HepG2 (cell line): ENCODE measurements around the gene PLPP7. TPM values are rescaled to one million over a fixed set of nuclear protein-coding genes. Genes with fewer than 3 reads are reported as not detected.

Source experiments
- ATAC-seq: fragments of 200-7000 bp; cut with Tn5 transposase; 3 replicates; pipeline ENCODE4 v1.9.1; 2020; ENCODE audit warnings: mild to moderate bottlenecking, moderate library complexity
- BruUV-seq: library from RNA; stranded (reverse); fragments of 400-500 nt; replicated peaks from 2 replicates; lab custom pipeline; 2021; lab: Mats Ljungman, UMichigan
- CTCF ChIA-PET: fragments of 300-600 bp; formaldehyde crosslinking; extraction: SDS; loops from one replicate; lab custom pipeline; 2021; ENCODE audit warnings: low total read pairs, inconsistent platforms, low intra/inter-chr PET ratio; lab: Yijun Ruan, JAX
- POLR2A ChIA-PET: fragments of 350-600 bp; sonication (Branson Sonifier 250); formaldehyde crosslinking; loops from one replicate; lab custom pipeline; 2020; ENCODE audit warnings: antibody characterized with exemption, inconsistent platforms; lab: Yijun Ruan, JAX
- DNase-seq: peaks from one replicate; pipeline ENCODE4 v3.0.0-alpha.2; 2015; ENCODE audit warnings: low spot score
- FAIRE-seq: peaks from 3 replicates; lab custom pipeline; 2011; peaks lifted over from hg19 to GRCh38; lab: Jason Lieb, UNC
- H2AFZ ChIP-seq: one replicate; pipeline ENCODE4 v1.6.1; 2011; ENCODE audit warnings: low read length, inconsistent platforms
- H3K27ac ChIP-seq: fragments of 300-600 bp; 3 replicates; pipeline ENCODE4 v1.8.0; 2011; ENCODE audit warnings: mixed run types, mild to moderate bottlenecking, mixed read lengths, low read length, inconsistent platforms; ENCODE audit not compliant: insufficient read depth; ENCODE audit errors: extremely low read length
- H3K27me3 ChIP-seq, 2 experiments: fragments of 200-600 bp in 1 of 2; 2 replicates in 1 of 2; 3 replicates in 1 of 2; pipeline versions ENCODE4 v1.6.0 to v1.8.0; 2011; ENCODE audit warnings: low read length in 2 of 2, mild to moderate bottlenecking in 2 of 2, moderate library complexity in 2 of 2, inconsistent platforms in 1 of 2; ENCODE audit not compliant: insufficient read depth in 2 of 2, control insufficient read depth in 1 of 2
- H3K36me3 ChIP-seq, 2 experiments: fragments of 200-600 bp in 1 of 2; replicated peaks in 1 of 2; 2 replicates in 1 of 2; 3 replicates in 1 of 2; pipeline versions ENCODE4 v1.5.1 to v1.8.0; 2011; ENCODE audit warnings: low read length in 2 of 2, inconsistent platforms in 1 of 2; ENCODE audit not compliant: insufficient read depth in 2 of 2, control insufficient read depth in 1 of 2
- H3K4me1 ChIP-seq: 2 replicates; pipeline ENCODE4 v1.5.1; 2012; ENCODE audit warnings: low read length, inconsistent platforms; ENCODE audit not compliant: insufficient read depth
- H3K4me2 ChIP-seq: 2 replicates; pipeline ENCODE4 v1.6.0; 2011; ENCODE audit warnings: low read depth, low read length, inconsistent platforms
- H3K4me3 ChIP-seq, 3 experiments: fragments of 200-600 bp in 1 of 3; sonication (generic), shearing (Covaris generic) in 1 of 3; replicated peaks in 1 of 3; 2 replicates each; pipeline ENCODE4 v1.5.1; 2011 to 2016; ENCODE audit warnings: low read length in 3 of 3, inconsistent platforms in 2 of 3, low read depth in 2 of 3, mild to moderate bottlenecking in 2 of 3, control low read depth in 1 of 3, mixed read lengths in 1 of 3; ENCODE audit not compliant: insufficient read depth in 1 of 3
- H3K79me2 ChIP-seq: one replicate; pipeline ENCODE4 v1.6.1; 2011; ENCODE audit warnings: low read length, inconsistent platforms; ENCODE audit not compliant: insufficient read depth
- H3K9ac ChIP-seq: 2 replicates; pipeline ENCODE4 v1.6.0; 2011; ENCODE audit warnings: mild to moderate bottlenecking, low read depth, low read length, inconsistent platforms; ENCODE audit not compliant: insufficient read depth
- H3K9me3 ChIP-seq: 2 replicates; pipeline ENCODE4 v1.5.1; 2012; ENCODE audit warnings: mild to moderate bottlenecking, low read length
- H4K20me1 ChIP-seq: 2 replicates; pipeline ENCODE4 v1.6.0; 2011; ENCODE audit warnings: inconsistent platforms, mild to moderate bottlenecking, low read length, moderate library complexity; ENCODE audit not compliant: insufficient read depth
- CHD4 ChIP-seq: fragments of 200-600 bp; sonication (generic); IDR thresholded peaks from 2 replicates; pipeline ENCODE4 v1.7.0; 2017; ENCODE audit warnings: mild to moderate bottlenecking, low read length, borderline replicate concordance
- HIVEP1 ChIP-seq: sonication (generic); formaldehyde crosslinking; IDR thresholded peaks from 2 replicates; pipeline ENCODE4 v1.4.0; 2020; ENCODE audit warnings: mild to moderate bottlenecking, missing genetic modification reagents
- HNRNPH1 ChIP-seq: fragments of 200-400 bp; formaldehyde crosslinking; optimal IDR thresholded peaks from 2 replicates; pipeline ENCODE3; 2017; ENCODE audit warnings: mild to moderate bottlenecking, low read depth, low read length
- HOXA9 ChIP-seq: sonication (generic); formaldehyde crosslinking; IDR thresholded peaks from 2 replicates; pipeline ENCODE4 v1.8.1; 2022; ENCODE audit warnings: missing genetic modification reagents, mild to moderate bottlenecking, moderate library complexity, borderline replicate concordance
- KDM3A ChIP-seq: IDR thresholded peaks from 2 replicates; pipeline ENCODE4 v1.6.1; 2018; ENCODE audit warnings: low read depth, missing compliant biosample characterization
- POLR2AphosphoS2 ChIP-seq: IDR thresholded peaks from 2 replicates; pipeline ENCODE4 v1.6.1; 2011; ENCODE audit warnings: low read depth, low read length, improper control_type of control experiment
- ZNF383 ChIP-seq: sonication (generic); formaldehyde crosslinking; IDR thresholded peaks from 2 replicates; pipeline ENCODE4 v1.4.0; 2020; ENCODE audit warnings: missing genetic modification reagents, mild to moderate bottlenecking, borderline replicate concordance
- ZNF556 ChIP-seq: sonication (generic); formaldehyde crosslinking; IDR thresholded peaks from 2 replicates; pipeline ENCODE4 v1.4.0; 2020; ENCODE audit warnings: mild to moderate bottlenecking, missing genetic modification reagents, borderline replicate concordance
- ZNF883 ChIP-seq: sonication (generic); formaldehyde crosslinking; IDR thresholded peaks from 2 replicates; pipeline ENCODE4 v1.5.1; 2020; ENCODE audit warnings: mild to moderate bottlenecking, missing genetic modification reagents; ENCODE audit errors: not compliant biosample characterization
- WGBS: methylation state at CpG from one replicate; pipeline ENCODE4 v1.1.6; 2017; ENCODE audit warnings: low lambda C conversion rate; 5-methylcytosine and 5-hydroxymethylcytosine counted together
- in situ Hi-C: cut with HindIII; loops from 2 replicates; pipeline ENCODE4 v1.10.0; 2017; ENCODE audit warnings: low pct_unique_long_range_greater_than_20kb; ENCODE audit not compliant: extremely low pct_ligation_motif_present
- intact Hi-C: fragments of 100-400 bp; cut with micrococcal nuclease; formaldehyde crosslinking; loops from one replicate; pipeline ENCODE4 v1.10.0; 2022; ENCODE audit not compliant: unreplicated experiment
- polyA plus RNA-seq, 8 experiments: library from polyadenylated mRNA; depleted of rRNA in 3 of 8; stranded (reverse) in 7 of 8; unstranded in 1 of 8; fragments of >200 nt; fragmentation: Illumina TruSeq in 4 of 8; extraction: Trizol in 4 of 8; gene quantifications; 2 replicates each; pipeline versions ENCODE4 v1.2.1 to v1.2.3, GENCODE V29; 2011 to 2016; ENCODE audit warnings: low read depth in 4 of 8, missing spikeins in 1 of 8, mixed read lengths in 1 of 8; ENCODE audit not compliant: insufficient read depth in 1 of 8
- total RNA-seq, 5 experiments: library from RNA; depleted of rRNA; stranded (reverse); fragments of >200 nt; fragmentation: Illumina TruSeq; extraction: Trizol; gene quantifications; 2 replicates each; pipeline ENCODE4 v1.2.3, GENCODE V29; 2016; ENCODE audit warnings: low read depth in 1 of 5
- TF ChIP-seq, protein P1 (sequence below): sonication (generic); formaldehyde crosslinking; conservative IDR thresholded peaks from 2 replicates; pipeline ENCODE4 v1.5.0; 2020; ENCODE audit warnings: missing genetic modification reagents
- TF ChIP-seq, protein P2 (sequence below): sonication (generic); formaldehyde crosslinking; IDR thresholded peaks from 2 replicates; pipeline ENCODE4 v1.5.1; 2020; ENCODE audit warnings: missing genetic modification reagents, mild to moderate bottlenecking, borderline replicate concordance
- TF ChIP-seq, protein P3 (sequence below), 2 experiments: sonication (generic) in 1 of 2; formaldehyde crosslinking in 1 of 2; IDR thresholded peaks; 2 replicates each; pipeline versions ENCODE4 v1.5.1 to v1.6.1; 2011 to 2020; ENCODE audit warnings: borderline replicate concordance in 1 of 2, low read depth in 1 of 2, low read length in 1 of 2, mild to moderate bottlenecking in 1 of 2, missing genetic modification reagents in 1 of 2, moderate library complexity in 1 of 2
- TF ChIP-seq, protein P4 (sequence below): sonication (generic); formaldehyde crosslinking; IDR thresholded peaks from 2 replicates; pipeline ENCODE4 v1.4.0; 2020; ENCODE audit warnings: low read depth, mild to moderate bottlenecking, missing genetic modification reagents

The PLPP7 gene
- total and polyA plus RNA-seq, 2 of the 13 experiments (the other 11 are each of a cell fraction or from before 2014, with no cell fraction given) = 0.33 to 1.2 TPM

DNA sequence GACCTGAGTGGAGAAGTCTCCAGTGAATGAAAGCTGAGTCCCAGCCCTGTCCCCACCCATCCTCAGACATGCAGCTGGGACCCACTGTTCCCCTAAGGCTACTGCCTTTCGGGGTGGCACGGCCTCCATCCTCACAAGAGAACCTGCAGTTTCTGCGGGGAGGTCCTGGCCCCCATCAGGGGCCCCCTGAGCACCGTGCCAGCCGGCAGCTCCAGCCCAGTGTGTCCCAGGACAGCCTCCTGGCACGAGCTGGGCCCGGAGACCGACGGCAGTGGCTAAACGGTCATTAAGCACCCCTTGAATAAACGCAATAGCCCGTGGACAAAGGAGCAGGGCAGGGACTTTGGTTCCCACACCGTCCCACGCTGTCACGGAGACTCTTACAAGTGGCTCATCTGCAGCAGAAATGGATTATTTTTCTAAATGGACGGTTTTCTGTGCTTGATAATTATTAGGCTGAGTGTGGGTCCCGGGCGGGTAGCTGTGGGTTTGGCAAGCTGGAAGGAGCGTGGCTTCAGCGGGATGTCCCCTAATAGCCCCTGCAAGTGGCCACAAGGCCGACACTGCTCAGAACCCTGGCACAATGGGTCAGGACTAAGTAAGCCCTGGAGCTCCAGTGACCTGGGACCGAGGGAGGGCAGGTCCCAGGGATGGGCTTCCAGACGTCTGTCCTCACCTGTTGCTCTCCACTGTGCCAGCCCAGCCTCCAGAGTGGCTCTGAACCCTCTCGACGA, 30.7 kb upstream of the PLPP7 start:
- CTCF ChIA-PET = no interaction called here
- in situ Hi-C loops = no loop called here
- TF ChIP-seq KDM3A (no peak), ZNF383 (no peak), HNRNPH1 (no peak), ZNF556 (CRISPR knock-in tag) (no peak), HIVEP1 (CRISPR knock-in tag) (no peak), CHD4 (no peak), ZNF883 (CRISPR knock-in tag) (no peak), POLR2AphosphoS2 (no peak), HOXA9 (CRISPR knock-in tag) (no peak)
- TF ChIP-seq, protein P1, sequence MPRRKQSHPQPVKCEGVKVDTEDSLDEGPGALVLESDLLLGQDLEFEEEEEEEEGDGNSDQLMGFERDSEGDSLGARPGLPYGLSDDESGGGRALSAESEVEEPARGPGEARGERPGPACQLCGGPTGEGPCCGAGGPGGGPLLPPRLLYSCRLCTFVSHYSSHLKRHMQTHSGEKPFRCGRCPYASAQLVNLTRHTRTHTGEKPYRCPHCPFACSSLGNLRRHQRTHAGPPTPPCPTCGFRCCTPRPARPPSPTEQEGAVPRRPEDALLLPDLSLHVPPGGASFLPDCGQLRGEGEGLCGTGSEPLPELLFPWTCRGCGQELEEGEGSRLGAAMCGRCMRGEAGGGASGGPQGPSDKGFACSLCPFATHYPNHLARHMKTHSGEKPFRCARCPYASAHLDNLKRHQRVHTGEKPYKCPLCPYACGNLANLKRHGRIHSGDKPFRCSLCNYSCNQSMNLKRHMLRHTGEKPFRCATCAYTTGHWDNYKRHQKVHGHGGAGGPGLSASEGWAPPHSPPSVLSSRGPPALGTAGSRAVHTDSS (CRISPR knock-in tag) = no peak
- TF ChIP-seq, protein P2, sequence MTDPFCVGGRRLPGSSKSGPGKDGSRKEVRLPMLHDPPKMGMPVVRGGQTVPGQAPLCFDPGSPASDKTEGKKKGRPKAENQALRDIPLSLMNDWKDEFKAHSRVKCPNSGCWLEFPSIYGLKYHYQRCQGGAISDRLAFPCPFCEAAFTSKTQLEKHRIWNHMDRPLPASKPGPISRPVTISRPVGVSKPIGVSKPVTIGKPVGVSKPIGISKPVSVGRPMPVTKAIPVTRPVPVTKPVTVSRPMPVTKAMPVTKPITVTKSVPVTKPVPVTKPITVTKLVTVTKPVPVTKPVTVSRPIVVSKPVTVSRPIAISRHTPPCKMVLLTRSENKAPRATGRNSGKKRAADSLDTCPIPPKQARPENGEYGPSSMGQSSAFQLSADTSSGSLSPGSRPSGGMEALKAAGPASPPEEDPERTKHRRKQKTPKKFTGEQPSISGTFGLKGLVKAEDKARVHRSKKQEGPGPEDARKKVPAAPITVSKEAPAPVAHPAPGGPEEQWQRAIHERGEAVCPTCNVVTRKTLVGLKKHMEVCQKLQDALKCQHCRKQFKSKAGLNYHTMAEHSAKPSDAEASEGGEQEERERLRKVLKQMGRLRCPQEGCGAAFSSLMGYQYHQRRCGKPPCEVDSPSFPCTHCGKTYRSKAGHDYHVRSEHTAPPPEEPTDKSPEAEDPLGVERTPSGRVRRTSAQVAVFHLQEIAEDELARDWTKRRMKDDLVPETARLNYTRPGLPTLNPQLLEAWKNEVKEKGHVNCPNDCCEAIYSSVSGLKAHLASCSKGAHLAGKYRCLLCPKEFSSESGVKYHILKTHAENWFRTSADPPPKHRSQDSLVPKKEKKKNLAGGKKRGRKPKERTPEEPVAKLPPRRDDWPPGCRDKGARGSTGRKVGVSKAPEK (CRISPR knock-in tag) = no peak
- TF ChIP-seq, protein P3, sequence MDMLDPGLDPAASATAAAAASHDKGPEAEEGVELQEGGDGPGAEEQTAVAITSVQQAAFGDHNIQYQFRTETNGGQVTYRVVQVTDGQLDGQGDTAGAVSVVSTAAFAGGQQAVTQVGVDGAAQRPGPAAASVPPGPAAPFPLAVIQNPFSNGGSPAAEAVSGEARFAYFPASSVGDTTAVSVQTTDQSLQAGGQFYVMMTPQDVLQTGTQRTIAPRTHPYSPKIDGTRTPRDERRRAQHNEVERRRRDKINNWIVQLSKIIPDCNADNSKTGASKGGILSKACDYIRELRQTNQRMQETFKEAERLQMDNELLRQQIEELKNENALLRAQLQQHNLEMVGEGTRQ (IDR thresholded peaks at IDR 0.05; ENCODE audit: low read depth, low read length) = no peak
- TF ChIP-seq, protein P3 (CRISPR knock-in tag; IDR thresholded peaks at IDR 0.05; ENCODE audit: borderline replicate concordance) = no peak
- TF ChIP-seq, protein P4, sequence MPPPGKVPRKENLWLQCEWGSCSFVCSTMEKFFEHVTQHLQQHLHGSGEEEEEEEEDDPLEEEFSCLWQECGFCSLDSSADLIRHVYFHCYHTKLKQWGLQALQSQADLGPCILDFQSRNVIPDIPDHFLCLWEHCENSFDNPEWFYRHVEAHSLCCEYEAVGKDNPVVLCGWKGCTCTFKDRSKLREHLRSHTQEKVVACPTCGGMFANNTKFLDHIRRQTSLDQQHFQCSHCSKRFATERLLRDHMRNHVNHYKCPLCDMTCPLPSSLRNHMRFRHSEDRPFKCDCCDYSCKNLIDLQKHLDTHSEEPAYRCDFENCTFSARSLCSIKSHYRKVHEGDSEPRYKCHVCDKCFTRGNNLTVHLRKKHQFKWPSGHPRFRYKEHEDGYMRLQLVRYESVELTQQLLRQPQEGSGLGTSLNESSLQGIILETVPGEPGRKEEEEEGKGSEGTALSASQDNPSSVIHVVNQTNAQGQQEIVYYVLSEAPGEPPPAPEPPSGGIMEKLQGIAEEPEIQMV (CRISPR knock-in tag) = no peak

More for the DNA sequence above, 30.7 kb upstream of the PLPP7 start:
- FAIRE-seq = no peak
- BruUV-seq = no TSS peak
- H3K9ac ChIP-seq = no peak overlapping the region
- no peak for DNase-seq
- POLR2A ChIA-PET = no interaction called here
- H3K36me3 ChIP-seq = no peaks in the 10 kb centered on the region
- no peak overlapping the region for H3K27ac ChIP-seq
- peaks cover 29% of the 10 kb centered on the region for H3K4me1 ChIP-seq
- H3K4me2 ChIP-seq = no peak overlapping the region
- intact Hi-C loops = no loop called here
- H4K20me1 ChIP-seq = no peaks in the 10 kb centered on the region
- ATAC-seq = no peak; the same call in 2 of the 3 replicates
- H2AFZ ChIP-seq = no peak overlapping the region
- WGBS = 15% methylated on average over 9 of the region's 25 CpGs
- no peak overlapping the region for H3K4me3 ChIP-seq
- peaks cover 12 to 49% of the 10 kb centered on the region in 2 experiments; a peak in 4 of 5 replicates for H3K27me3 ChIP-seq
- no peaks in the 10 kb centered on the region for H3K79me2 ChIP-seq
- H3K9me3 ChIP-seq = no peaks in the 10 kb centered on the region
